Measurements from ENCODE around the gene GALNT2. TPM values are rescaled to one million over a fixed set of nuclear protein-coding genes. Genes with fewer than 3 reads are reported as not detected.

The GALNT2 gene
- total and polyA plus RNA-seq, 4 donors = 47.5 to 182 (median 114) TPM

- TF ChIP-seq MAX (IDR thresholded peaks at IDR 0.05) (peak; percentile 86), REST (IDR thresholded peaks at IDR 0.05) (no peak), NR2F2 (IDR thresholded peaks at IDR 0.05) (no peak), GABPA (IDR thresholded peaks at IDR 0.05 in 1 of 2, conservative IDR thresholded peaks at IDR 0.05 in 1 of 2) (no peak), SP1 (IDR thresholded peaks at IDR 0.05) (peak; percentile 48), ATF3 (IDR thresholded peaks at IDR 0.05) (no peak), HNF4G (IDR thresholded peaks at IDR 0.05) (no peak), RXRA (IDR thresholded peaks at IDR 0.05) (peak; percentile 56 to 91), CTCF (IDR thresholded peaks at IDR 0.05; ENCODE audit: low read depth, low read length, missing input control) (no peak), EGR1 (IDR thresholded peaks at IDR 0.05; ENCODE audit: low read depth in 2 of 2) (peak in 1 of 2 donors; percentile 32), RAD21 (IDR thresholded peaks at IDR 0.05) (peak; percentile 42 to 43), YY1 (IDR thresholded peaks at IDR 0.05) (peak; percentile 36), FOXA2 (IDR thresholded peaks at IDR 0.05) (peak; percentile 86), FOXA1 (IDR thresholded peaks at IDR 0.05) (peak; percentile 52), JUND (IDR thresholded peaks at IDR 0.05) (peak in 1 of 2 donors; percentile 58), TAF1 (conservative IDR thresholded peaks at IDR 0.05) (no peak), HNF4A (conservative IDR thresholded peaks at IDR 0.05) (peak; percentile 62 to 83), ZBTB33 (IDR thresholded peaks at IDR 0.05) (no peak)
- Histone ChIP-seq H3K4me1 (ENCODE audit: control insufficient read depth in 4 of 4, insufficient read depth in 4 of 4, low read length in 3 of 4) (peaks cover 30 to 78% (median 62%) of the 10 kb centered on the region in 4 donors), H3K4me3 (ENCODE audit: low read depth in 1 of 3, low read length in 3 of 3) (no peak overlapping the region), H3K36me3 (ENCODE audit: control insufficient read depth in 4 of 4, insufficient read depth in 3 of 4, low read depth in 1 of 4, low read length in 3 of 4) (no peaks in the 10 kb centered on the region), H3K9ac (ENCODE audit: low read depth in 1 of 2, low read length in 2 of 2) (no peak overlapping the region), H3K9me3 (ENCODE audit: control insufficient read depth in 4 of 4, low read length in 3 of 4) (no peaks in the 10 kb centered on the region), H3K27ac (ENCODE audit: low read depth in 1 of 2, low read length in 2 of 2) (peak overlapping the region; percentile 65 to 98), H3K27me3 (ENCODE audit: control insufficient read depth in 4 of 4, insufficient read depth in 4 of 4, low read length in 3 of 4) (no peaks in the 10 kb centered on the region)
- 76% methylated on average over 6 of the region's 6 CpGs for WGBS
- DNase-seq (ENCODE audit: low spot score) = no peak
Measured at GRCh38 chr1:230107941-230108340, 40.9 kb downstream of the GALNT2 start.
